GM23338 (cell line): ENCODE data around the gene FRMPD1. TPM values are rescaled to one million over a fixed set of nuclear protein-coding genes. Genes with fewer than 3 reads are reported as not detected.

ENCODE experiments used
- ATAC-seq: fragments of 200-7000 bp; cut with Tn5 transposase; 3 replicates; pipeline ENCODE4 v1.9.1; 2020
- DNase-seq: peaks from one replicate; pipeline ENCODE4 v3.0.0-alpha.2; 2015; ENCODE audit warnings: low spot score
- H2AFZ ChIP-seq: fragments of 200-600 bp; sonication (generic); 2 replicates; pipeline ENCODE4 v1.8.0; 2016; ENCODE audit warnings: antibody characterized with exemption, mild to moderate bottlenecking, moderate library complexity
- H3F3A ChIP-seq: fragments of 200-600 bp; sonication (generic); replicated peaks from 2 replicates; pipeline ENCODE4 v1.8.0; 2017; ENCODE audit warnings: antibody characterized with exemption, mixed run types, low read depth
- H3K27ac ChIP-seq: fragments of 200-600 bp; sonication (generic); 2 replicates; pipeline ENCODE4 v1.6.1; 2016; ENCODE audit warnings: low read depth
- H3K27me3 ChIP-seq: fragments of 200-600 bp; sonication (generic); 2 replicates; pipeline ENCODE4 v1.8.0; 2016; ENCODE audit warnings: mild to moderate bottlenecking, mixed run types, moderate library complexity; ENCODE audit not compliant: insufficient read depth
- H3K36me3 ChIP-seq: fragments of 200-600 bp; sonication (generic); 2 replicates; pipeline ENCODE4 v1.8.0; 2016; ENCODE audit warnings: mild to moderate bottlenecking; ENCODE audit not compliant: insufficient read depth
- H3K4me1 ChIP-seq: fragments of 200-600 bp; sonication (generic); 2 replicates; pipeline ENCODE4 v1.8.0; 2016; ENCODE audit warnings: mild to moderate bottlenecking, moderate library complexity; ENCODE audit not compliant: insufficient read depth
- H3K4me2 ChIP-seq: fragments of 200-600 bp; sonication (generic); 2 replicates; pipeline ENCODE4 v1.7.1; 2017; ENCODE audit warnings: mixed run types
- H3K4me3 ChIP-seq: fragments of 200-600 bp; sonication (generic); 2 replicates; pipeline ENCODE4 v1.6.1; 2016; ENCODE audit warnings: mixed run types
- H3K79me2 ChIP-seq: fragments of 200-600 bp; sonication (generic); replicated peaks from 2 replicates; pipeline ENCODE4 v1.8.0; 2017; ENCODE audit warnings: mild to moderate bottlenecking; ENCODE audit not compliant: insufficient read depth
- H3K9me2 ChIP-seq: fragments of 200-600 bp; sonication (generic); 2 replicates; pipeline ENCODE4 v1.8.0; 2017; ENCODE audit not compliant: insufficient read depth
- H4K20me1 ChIP-seq: fragments of 200-600 bp; sonication (generic); replicated peaks from 2 replicates; pipeline ENCODE4 v1.8.0; 2017; ENCODE audit warnings: mild to moderate bottlenecking; ENCODE audit not compliant: insufficient read depth
- H3K27ac Mint-ChIP-seq: 2 replicates; pipeline ENCODE4 v1.8.0; 2020; ENCODE audit warnings: inconsistent platforms, mild to moderate bottlenecking, moderate library complexity, mixed read lengths
- H3K27me3 Mint-ChIP-seq: 3 replicates; pipeline ENCODE4 v1.8.0; 2022; ENCODE audit warnings: low read depth, mild to moderate bottlenecking, moderate library complexity, mixed read lengths, inconsistent platforms; ENCODE audit not compliant: insufficient read depth, poor library complexity
- H3K36me3 Mint-ChIP-seq: 3 replicates; pipeline ENCODE4 v1.8.0; 2021; ENCODE audit warnings: low read depth, mild to moderate bottlenecking, inconsistent platforms, moderate library complexity, mixed read lengths
- H3K4me1 Mint-ChIP-seq: 3 replicates; pipeline ENCODE4 v1.8.0; 2020; ENCODE audit warnings: mild to moderate bottlenecking, inconsistent platforms, mixed read lengths
- H3K4me3 Mint-ChIP-seq: 3 replicates; pipeline ENCODE4 v1.8.0; 2021; ENCODE audit warnings: moderate library complexity, mild to moderate bottlenecking, inconsistent platforms, mixed read lengths
- H3K9me3 Mint-ChIP-seq: 3 replicates; pipeline ENCODE4 v1.8.0; 2020; ENCODE audit warnings: moderate library complexity, mild to moderate bottlenecking, inconsistent platforms, mixed read lengths
- CREB1 ChIP-seq: fragments of 250-450 bp; sonication (Bioruptor Pico); IDR thresholded peaks from 2 replicates; pipeline ENCODE4 v1.5.0; 2020; ENCODE audit warnings: low read depth, mild to moderate bottlenecking, moderate library complexity
- CTCF ChIP-seq, 2 experiments: fragments of 200-600 bp in 1 of 2; sonication (generic) in 1 of 2; conservative IDR thresholded peaks; 2 replicates each; pipeline versions ENCODE4 v1.5.1 to v1.6.1; 2016 to 2017; ENCODE audit warnings: antibody characterized with exemption in 2 of 2, low read depth in 2 of 2, mild to moderate bottlenecking in 2 of 2, moderate library complexity in 1 of 2
- ETS1 ChIP-seq: IDR thresholded peaks from 2 replicates; pipeline ENCODE4 v1.6.1; 2016; ENCODE audit warnings: antibody characterized with exemption
- EZH2 ChIP-seq: fragments of 200-600 bp; sonication (generic); IDR thresholded peaks from one replicate; pipeline ENCODE4 v1.8.0; 2017; ENCODE audit warnings: antibody characterized with exemption, mild to moderate bottlenecking, low read depth; ENCODE audit not compliant: unreplicated experiment
- REST ChIP-seq: IDR thresholded peaks from one replicate; pipeline ENCODE4 v1.6.1; 2018; ENCODE audit warnings: antibody characterized with exemption; ENCODE audit not compliant: unreplicated experiment
- ZNF331 ChIP-seq: fragments of 250-450 bp; sonication (Bioruptor Pico); IDR thresholded peaks from 2 replicates; pipeline ENCODE4 v1.5.0; 2020; ENCODE audit warnings: low read depth, mild to moderate bottlenecking, moderate library complexity
- ZNF462 ChIP-seq: fragments of 250-450 bp; sonication (Bioruptor Pico); IDR thresholded peaks from 2 replicates; pipeline ENCODE4 v1.5.0; 2020; ENCODE audit warnings: mild to moderate bottlenecking, moderate library complexity
- polyA plus RNA-seq: library from polyadenylated mRNA; unstranded; fragments of >200 nt; fragmentation: Nextera tagmentation; extraction: Ambion mirVana; gene quantifications from 2 replicates; pipeline ENCODE4 v1.2.1, GENCODE V29; 2016
- total RNA-seq: library from RNA; depleted of rRNA; stranded (reverse); fragments of >200 nt; shearing (Covaris generic); gene quantifications from 2 replicates; pipeline ENCODE4 v1.2.3, GENCODE V29; 2014

FRMPD1 gene
- total and polyA plus RNA-seq, 2 experiments from 2014 or later: 0.23 to 0.63 TPM

- Histone ChIP-seq H3K79me2 (no peaks in the 10 kb centered on the region), H3K27me3 (no peaks in the 10 kb centered on the region), H4K20me1 (no peaks in the 10 kb centered on the region), H3K27ac (no peak overlapping the region), H3K9me2 (no peaks in the 10 kb centered on the region), H3K4me2 (no peak overlapping the region), H3F3A (no peaks in the 10 kb centered on the region), H3K4me1 (no peaks in the 10 kb centered on the region), H3K4me3 (no peak overlapping the region), H3K36me3 (no peaks in the 10 kb centered on the region), H2AFZ (no peak overlapping the region)
- Mint-ChIP-seq H3K4me3 (no peak overlapping the region), H3K27me3 (no peaks in the 10 kb centered on the region), H3K27ac (no peak overlapping the region), H3K9me3 (no peaks in the 10 kb centered on the region), H3K36me3 (no peaks in the 10 kb centered on the region), H3K4me1 (no peaks in the 10 kb centered on the region)
- no peak for ATAC-seq
- no peak for TF ChIP-seq ZNF331 (CRISPR knock-in tag)
- no peak for TF ChIP-seq ZNF462 (CRISPR knock-in tag)
- no peak for TF ChIP-seq CREB1
- TF ChIP-seq ETS1: no peak
- TF ChIP-seq REST: no peak
- TF ChIP-seq CTCF (conservative IDR thresholded peaks at IDR 0.05; ENCODE audit: low read depth in 2 of 2): no peak
- TF ChIP-seq EZH2: no peak
- DNase-seq: no peak
Observed at GRCh38 chr9:37682951-37683350, 32.2 kb downstream of the FRMPD1 start.
